ENCODE results near the gene GLI3.

DNA sequence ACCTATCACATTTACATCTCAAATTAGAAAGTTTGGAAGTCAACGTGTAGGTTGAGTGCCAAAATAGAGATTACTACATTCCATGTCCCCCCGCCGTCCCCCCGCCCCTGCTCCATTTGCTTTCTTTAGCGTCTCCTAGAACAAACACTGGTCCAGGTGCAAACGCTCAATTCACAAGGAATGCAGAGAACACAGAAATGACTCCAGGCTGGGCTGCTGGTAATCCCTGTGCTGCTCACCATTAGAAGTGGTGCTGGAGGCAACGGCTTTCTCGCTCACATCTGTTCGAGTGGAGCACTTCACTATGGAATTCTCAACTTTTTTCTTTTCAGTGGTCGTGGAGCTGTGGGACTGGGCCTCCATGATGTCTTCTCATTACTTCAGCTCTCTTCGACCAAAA lies 14.1 kb downstream of the GLI3 start:
- TF ChIP-seq, protein P1, sequence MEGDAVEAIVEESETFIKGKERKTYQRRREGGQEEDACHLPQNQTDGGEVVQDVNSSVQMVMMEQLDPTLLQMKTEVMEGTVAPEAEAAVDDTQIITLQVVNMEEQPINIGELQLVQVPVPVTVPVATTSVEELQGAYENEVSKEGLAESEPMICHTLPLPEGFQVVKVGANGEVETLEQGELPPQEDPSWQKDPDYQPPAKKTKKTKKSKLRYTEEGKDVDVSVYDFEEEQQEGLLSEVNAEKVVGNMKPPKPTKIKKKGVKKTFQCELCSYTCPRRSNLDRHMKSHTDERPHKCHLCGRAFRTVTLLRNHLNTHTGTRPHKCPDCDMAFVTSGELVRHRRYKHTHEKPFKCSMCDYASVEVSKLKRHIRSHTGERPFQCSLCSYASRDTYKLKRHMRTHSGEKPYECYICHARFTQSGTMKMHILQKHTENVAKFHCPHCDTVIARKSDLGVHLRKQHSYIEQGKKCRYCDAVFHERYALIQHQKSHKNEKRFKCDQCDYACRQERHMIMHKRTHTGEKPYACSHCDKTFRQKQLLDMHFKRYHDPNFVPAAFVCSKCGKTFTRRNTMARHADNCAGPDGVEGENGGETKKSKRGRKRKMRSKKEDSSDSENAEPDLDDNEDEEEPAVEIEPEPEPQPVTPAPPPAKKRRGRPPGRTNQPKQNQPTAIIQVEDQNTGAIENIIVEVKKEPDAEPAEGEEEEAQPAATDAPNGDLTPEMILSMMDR (conservative IDR thresholded peaks at IDR 0.05; ENCODE audit: low read length): no peak
- no peak for TF ChIP-seq EZH2phosphoT487 (IDR thresholded peaks at IDR 0.05; ENCODE audit: borderline replicate concordance)

Data from Loucy (cell line).